Measurements from ENCODE around the gene MFSD6L. TPM values are rescaled to one million over a fixed set of nuclear protein-coding genes. Genes with fewer than 3 reads are reported as not detected.

Gene MFSD6L
- total and polyA plus RNA-seq, 2 experiments from 2014 or later, result not detected

DNA sequence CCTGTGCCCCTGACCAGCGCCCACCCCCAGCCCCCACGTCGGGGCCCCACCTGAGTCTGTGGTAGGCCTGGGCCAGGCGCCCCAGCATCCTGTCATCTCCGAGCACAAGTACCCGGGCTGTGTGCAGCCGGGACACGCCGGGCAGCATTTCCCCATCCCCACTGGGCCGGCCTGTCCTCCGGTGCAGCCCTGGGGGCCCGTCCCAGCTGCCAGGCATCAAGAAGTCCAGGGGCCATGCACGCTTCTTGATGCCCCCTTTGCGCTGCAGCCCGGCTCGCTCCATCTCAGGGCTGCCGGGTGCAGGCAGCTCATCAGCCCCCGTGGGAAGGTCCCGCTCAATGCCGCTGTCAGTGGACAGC, 29.3 kb upstream of the MFSD6L start:
- no peak overlapping the region for H3K4me3 ChIP-seq
- no peaks in the 10 kb centered on the region for H3K9me2 ChIP-seq (ENCODE audit: insufficient read depth)
- TF ChIP-seq EZH2phosphoT487 (IDR thresholded peaks at IDR 0.05; ENCODE audit: insufficient read depth, low read depth) (no peak), EZH2 (IDR thresholded peaks at IDR 0.05; ENCODE audit: insufficient read depth, poor library complexity, severe bottlenecking) (no peak)
- in situ Hi-C loops (cut with MboI), result no loop called here
- H3K4me1 ChIP-seq (ENCODE audit: insufficient read depth), result no peaks in the 10 kb centered on the region
- no peak overlapping the region for H2AFZ ChIP-seq
- no peaks in the 10 kb centered on the region for H3F3A ChIP-seq (ENCODE audit: insufficient read depth)
- H3K4me2 ChIP-seq (ENCODE audit: unreplicated experiment), result no peak overlapping the region
- no peak overlapping the region for H3K27ac ChIP-seq
- no peaks in the 10 kb centered on the region for H3K36me3 ChIP-seq (ENCODE audit: low read depth)
- 62 to 64% methylated on average over 20 of the region's 20 CpGs for WGBS, 2 experiments (ENCODE audit: low coverage in 1 of 2, low lambda C conversion rate in 2 of 2, missing lambda C conversion rate in 2 of 2)
- H3K27me3 ChIP-seq (replicated peaks; ENCODE audit: insufficient read depth), result no peaks in the 10 kb centered on the region
- H3K9me3 ChIP-seq (ENCODE audit: low read depth), result no peaks in the 10 kb centered on the region
- H3K9ac ChIP-seq, result no peak overlapping the region
- no peaks in the 10 kb centered on the region for H3K79me2 ChIP-seq (ENCODE audit: insufficient read depth)
- H4K20me1 ChIP-seq (ENCODE audit: insufficient read depth), result no peaks in the 10 kb centered on the region
- DNase-seq, result no peak

DNA sequence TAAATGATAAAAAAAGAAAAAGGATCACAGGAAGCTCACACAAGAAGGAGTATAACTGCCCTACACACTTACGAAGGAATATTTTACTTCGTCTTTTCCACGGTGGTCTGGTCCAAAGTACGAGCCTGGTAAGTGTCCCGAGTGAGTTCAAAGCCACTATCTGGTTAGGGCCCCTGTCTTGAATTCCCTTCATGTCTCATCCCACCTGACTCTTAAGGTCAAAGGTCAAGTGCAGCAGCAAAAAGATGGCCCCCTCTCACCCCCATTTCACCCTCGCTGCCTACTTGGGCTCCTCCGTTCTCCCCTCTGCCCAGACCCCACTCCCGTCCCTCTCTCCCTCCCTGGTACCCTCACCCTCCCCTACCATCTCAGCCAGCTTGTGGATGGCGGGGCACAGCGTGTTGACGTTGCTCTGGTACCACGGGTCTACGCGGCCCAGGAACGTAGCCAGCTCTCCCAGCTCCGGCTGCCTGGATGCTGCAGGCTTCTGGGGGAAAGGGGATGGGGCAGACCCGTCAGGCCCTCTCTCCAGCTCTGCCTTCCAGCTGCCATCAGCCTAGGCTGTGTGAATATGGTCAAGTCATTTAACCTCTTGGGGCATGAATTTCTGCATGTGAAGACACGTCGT, 27.8 kb upstream of the MFSD6L start:
- Histone ChIP-seq H3K79me2 (ENCODE audit: insufficient read depth) (no peaks in the 10 kb centered on the region), H3K9ac (no peak overlapping the region), H3F3A (ENCODE audit: insufficient read depth) (no peaks in the 10 kb centered on the region), H3K9me2 (ENCODE audit: insufficient read depth) (no peaks in the 10 kb centered on the region), H3K36me3 (ENCODE audit: low read depth) (no peaks in the 10 kb centered on the region), H3K27me3 (replicated peaks; ENCODE audit: insufficient read depth) (no peaks in the 10 kb centered on the region), H2AFZ (no peak overlapping the region), H3K4me3 (no peak overlapping the region), H3K4me2 (ENCODE audit: unreplicated experiment) (no peak overlapping the region), H3K27ac (no peak overlapping the region), H4K20me1 (ENCODE audit: insufficient read depth) (no peaks in the 10 kb centered on the region), H3K9me3 (ENCODE audit: low read depth) (no peaks in the 10 kb centered on the region), H3K4me1 (ENCODE audit: insufficient read depth) (no peaks in the 10 kb centered on the region)
- TF ChIP-seq EZH2phosphoT487 (IDR thresholded peaks at IDR 0.05; ENCODE audit: insufficient read depth, low read depth) (no peak), EZH2 (IDR thresholded peaks at IDR 0.05; ENCODE audit: insufficient read depth, poor library complexity, severe bottlenecking) (no peak)
- WGBS, 2 experiments (ENCODE audit: low coverage in 1 of 2, low lambda C conversion rate in 2 of 2, missing lambda C conversion rate in 2 of 2), result 64 to 65% methylated on average over 16 to 19 of the region's 19 CpGs
- DNase-seq, result no peak
- in situ Hi-C loops (cut with MboI), result no loop called here

- H3K27ac ChIP-seq, result no peak overlapping the region
- in situ Hi-C loops (cut with MboI), result no loop called here
- H3K9me3 ChIP-seq (ENCODE audit: low read depth), result no peaks in the 10 kb centered on the region
- H4K20me1 ChIP-seq (ENCODE audit: insufficient read depth), result no peaks in the 10 kb centered on the region
- H3K4me1 ChIP-seq (ENCODE audit: insufficient read depth), result no peaks in the 10 kb centered on the region
- TF ChIP-seq EZH2phosphoT487 (IDR thresholded peaks at IDR 0.05; ENCODE audit: insufficient read depth, low read depth) (no peak), EZH2 (IDR thresholded peaks at IDR 0.05; ENCODE audit: insufficient read depth, poor library complexity, severe bottlenecking) (no peak)
- H3K9me2 ChIP-seq (ENCODE audit: insufficient read depth), result no peaks in the 10 kb centered on the region
- H3K36me3 ChIP-seq (ENCODE audit: low read depth), result no peaks in the 10 kb centered on the region
- H2AFZ ChIP-seq, result no peak overlapping the region
- H3F3A ChIP-seq (ENCODE audit: insufficient read depth), result no peaks in the 10 kb centered on the region
- 11 to 18% methylated on average over 2 of the region's 2 CpGs for WGBS, 2 experiments (ENCODE audit: low coverage in 1 of 2, low lambda C conversion rate in 2 of 2, missing lambda C conversion rate in 2 of 2)
- H3K9ac ChIP-seq, result no peak overlapping the region
- H3K27me3 ChIP-seq (replicated peaks; ENCODE audit: insufficient read depth), result no peaks in the 10 kb centered on the region
- H3K79me2 ChIP-seq (ENCODE audit: insufficient read depth), result no peaks in the 10 kb centered on the region
- H3K4me2 ChIP-seq (ENCODE audit: unreplicated experiment), result no peak overlapping the region
- H3K4me3 ChIP-seq, result no peak overlapping the region
- DNase-seq, result no peak
Observed at GRCh38 chr17:8825802-8826201, 26.6 kb upstream of the MFSD6L start.

- Histone ChIP-seq H3K79me2 (ENCODE audit: insufficient read depth) (no peaks in the 10 kb centered on the region), H3K9ac (no peak overlapping the region), H3F3A (ENCODE audit: insufficient read depth) (no peaks in the 10 kb centered on the region), H2AFZ (no peak overlapping the region), H3K27ac (no peak overlapping the region), H3K4me2 (ENCODE audit: unreplicated experiment) (no peak overlapping the region), H3K4me3 (no peak overlapping the region), H4K20me1 (ENCODE audit: insufficient read depth) (no peaks in the 10 kb centered on the region), H3K9me2 (ENCODE audit: insufficient read depth) (no peaks in the 10 kb centered on the region), H3K36me3 (ENCODE audit: low read depth) (no peaks in the 10 kb centered on the region), H3K4me1 (ENCODE audit: insufficient read depth) (no peaks in the 10 kb centered on the region), H3K9me3 (ENCODE audit: low read depth) (no peaks in the 10 kb centered on the region), H3K27me3 (replicated peaks; ENCODE audit: insufficient read depth) (no peaks in the 10 kb centered on the region)
- no peak for DNase-seq
- in situ Hi-C loops (cut with MboI), result no loop called here
- 54 to 58% methylated on average over 5 of the region's 5 CpGs for WGBS, 2 experiments (ENCODE audit: low coverage in 1 of 2, low lambda C conversion rate in 2 of 2, missing lambda C conversion rate in 2 of 2)
- no peak for TF ChIP-seq EZH2phosphoT487 (IDR thresholded peaks at IDR 0.05; ENCODE audit: insufficient read depth, low read depth)
- TF ChIP-seq EZH2 (IDR thresholded peaks at IDR 0.05; ENCODE audit: insufficient read depth, poor library complexity, severe bottlenecking), result no peak
Observed at GRCh38 chr17:8823279-8823678, 24.1 kb upstream of the MFSD6L start.

Data from GM23248 (cell line).